ENCODE measurements around the gene RUNDC1. TPM values are rescaled to one million over a fixed set of nuclear protein-coding genes. Genes with fewer than 3 reads are reported as not detected.
A peak's percentile ranks its signal among the peaks of the same experiment; 100 is the strongest.

RUNDC1 gene
- total and polyA plus RNA-seq, 2 experiments from 2014 or later, result 6.1 to 11.9 TPM

DNA sequence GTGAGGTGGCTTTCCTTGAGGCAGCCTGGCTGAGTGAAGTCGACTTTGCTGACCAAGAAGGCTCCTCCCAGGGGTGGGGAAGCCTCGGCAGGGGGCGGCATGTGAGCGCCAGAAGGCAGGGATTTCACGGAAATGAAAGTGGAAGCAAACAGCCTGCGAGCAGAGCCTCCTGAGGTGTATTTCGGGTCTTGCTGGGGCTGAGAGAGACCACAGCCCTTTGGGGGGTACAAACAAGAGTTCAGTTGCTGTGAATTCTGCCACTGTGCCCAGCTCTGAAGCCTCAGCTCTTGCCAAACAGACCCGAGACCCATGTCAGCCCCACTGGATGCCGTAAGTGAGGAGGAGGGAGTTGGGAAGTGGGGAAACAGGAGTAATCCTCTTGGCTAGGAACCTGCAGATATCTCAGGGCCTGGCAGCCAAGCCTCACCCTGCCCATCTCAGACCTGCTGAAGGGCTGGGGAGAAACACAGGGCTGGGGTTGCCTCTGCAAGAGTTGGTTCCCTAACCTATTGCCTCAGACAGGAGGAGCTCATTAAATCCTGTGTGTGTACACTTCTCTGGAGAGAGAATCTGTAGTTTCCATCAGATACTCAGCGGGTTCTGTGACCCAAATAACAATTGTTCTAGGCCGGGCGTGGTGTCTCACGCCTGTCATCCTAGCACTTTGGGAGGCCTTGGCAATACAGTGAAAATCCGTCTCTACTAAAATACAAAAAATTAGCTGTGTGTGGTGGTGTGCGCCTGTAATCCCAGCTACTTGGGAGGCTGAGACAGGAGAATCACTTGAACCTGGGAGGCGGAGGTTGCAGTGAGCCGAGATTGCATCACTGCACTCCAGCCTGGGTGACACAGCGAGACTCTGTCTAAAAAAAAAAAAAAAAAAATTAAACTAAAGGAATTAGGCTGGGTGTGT lies 26.5 kb downstream of the RUNDC1 start, which contains the start of gene IFI35:
Gene IFI35 (plus strand): TSS at position 146 of the 913 bp plus-strand sequence. CDS start 164 bp downstream, at position 310.
- peaks cover 31% of the 10 kb centered on the region for H3K36me3 Mint-ChIP-seq (ENCODE audit: low read depth)
- Histone ChIP-seq H3K4me1 (ENCODE audit: insufficient read depth) (0 out of 2 replicates have a peak, but pooled peaks cover 8% of the 10 kb centered on the region), H3K36me3 (ENCODE audit: insufficient read depth) (peaks cover 21% of the 10 kb centered on the region), H3F3A (replicated peaks; ENCODE audit: low read depth) (peaks cover 36% of the 10 kb centered on the region), H2AFZ (peak within 1 kb of the TSS; percentile 89; the same call in 1 of the 2 replicates), H3K9me2 (ENCODE audit: insufficient read depth) (no peaks in the 10 kb centered on the region), H3K79me2 (replicated peaks; ENCODE audit: insufficient read depth) (no peaks in the 10 kb centered on the region), H3K27me3 (ENCODE audit: insufficient read depth) (no peaks in the 10 kb centered on the region), H3K27ac (ENCODE audit: low read depth) (peak within 1 kb of the TSS; percentile 93), H4K20me1 (replicated peaks; ENCODE audit: insufficient read depth) (peaks cover 16% of the 10 kb centered on the region), H3K4me3 (peak within 1 kb of the TSS; percentile 53), H3K4me2 (peak within 1 kb of the TSS; percentile 81)
- H3K4me3 Mint-ChIP-seq, result peak within 1 kb of the TSS; percentile 75
- H3K27ac Mint-ChIP-seq, result peak within 1 kb of the TSS; percentile 90
- peak; percentile 79 for DNase-seq (ENCODE audit: low spot score)
- TF ChIP-seq POLR2AphosphoS5 (IDR thresholded peaks at IDR 0.05; ENCODE audit: low read depth), result no peak
- TF ChIP-seq, protein P1, sequence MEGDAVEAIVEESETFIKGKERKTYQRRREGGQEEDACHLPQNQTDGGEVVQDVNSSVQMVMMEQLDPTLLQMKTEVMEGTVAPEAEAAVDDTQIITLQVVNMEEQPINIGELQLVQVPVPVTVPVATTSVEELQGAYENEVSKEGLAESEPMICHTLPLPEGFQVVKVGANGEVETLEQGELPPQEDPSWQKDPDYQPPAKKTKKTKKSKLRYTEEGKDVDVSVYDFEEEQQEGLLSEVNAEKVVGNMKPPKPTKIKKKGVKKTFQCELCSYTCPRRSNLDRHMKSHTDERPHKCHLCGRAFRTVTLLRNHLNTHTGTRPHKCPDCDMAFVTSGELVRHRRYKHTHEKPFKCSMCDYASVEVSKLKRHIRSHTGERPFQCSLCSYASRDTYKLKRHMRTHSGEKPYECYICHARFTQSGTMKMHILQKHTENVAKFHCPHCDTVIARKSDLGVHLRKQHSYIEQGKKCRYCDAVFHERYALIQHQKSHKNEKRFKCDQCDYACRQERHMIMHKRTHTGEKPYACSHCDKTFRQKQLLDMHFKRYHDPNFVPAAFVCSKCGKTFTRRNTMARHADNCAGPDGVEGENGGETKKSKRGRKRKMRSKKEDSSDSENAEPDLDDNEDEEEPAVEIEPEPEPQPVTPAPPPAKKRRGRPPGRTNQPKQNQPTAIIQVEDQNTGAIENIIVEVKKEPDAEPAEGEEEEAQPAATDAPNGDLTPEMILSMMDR (conservative IDR thresholded peaks at IDR 0.05; ENCODE audit: low read depth in 2 of 2), result peak; percentile 31 to 66
- H3K4me1 Mint-ChIP-seq, result peaks cover 8% of the 10 kb centered on the region; the same call in 2 of the 3 replicates
- peak; percentile 76 for ATAC-seq
- peaks cover 16% of the 10 kb centered on the region for H3K27me3 Mint-ChIP-seq (ENCODE audit: insufficient read depth, low read depth, poor library complexity)
- H3K9me3 Mint-ChIP-seq, result no peaks in the 10 kb centered on the region

DNA sequence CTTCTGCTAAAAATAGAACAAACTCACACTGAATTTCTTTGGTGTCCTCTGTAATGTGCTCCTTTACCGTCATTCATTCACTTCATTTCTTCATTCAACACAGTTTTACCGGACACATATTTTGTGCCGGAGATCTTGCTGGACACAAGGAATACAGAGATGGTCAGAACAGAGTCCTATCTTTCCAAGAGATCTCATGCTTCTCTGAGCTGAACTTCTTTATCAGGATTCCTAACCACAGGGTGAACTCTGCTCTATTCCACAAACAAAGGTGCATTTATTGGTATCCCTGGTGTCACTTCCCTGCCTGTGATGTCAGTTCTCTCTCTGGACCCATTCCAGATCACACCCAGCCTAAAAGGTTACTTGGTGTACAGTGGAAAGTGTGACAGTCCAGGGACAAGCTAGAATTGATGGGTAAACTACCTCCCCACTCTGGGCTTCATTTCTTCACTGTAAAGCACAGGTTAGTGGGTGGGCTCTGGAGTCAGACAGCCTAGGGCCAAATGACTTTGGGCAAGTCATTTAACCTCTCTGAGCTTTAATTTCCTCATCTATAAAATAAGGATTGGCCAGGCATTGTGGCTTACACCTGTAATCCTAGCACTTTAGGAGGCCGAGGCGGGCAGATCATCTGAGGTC lies 30.4 kb downstream of the RUNDC1 start:
- Mint-ChIP-seq H3K27me3 (ENCODE audit: insufficient read depth, low read depth, poor library complexity) (peaks cover 8% of the 10 kb centered on the region), H3K4me1 (peaks cover 34% of the 10 kb centered on the region), H3K27ac (no peak overlapping the region), H3K36me3 (ENCODE audit: low read depth) (peaks cover 15% of the 10 kb centered on the region), H3K4me3 (no peak overlapping the region), H3K9me3 (no peaks in the 10 kb centered on the region)
- peaks cover 5% of the 10 kb centered on the region for H3F3A ChIP-seq (replicated peaks; ENCODE audit: low read depth)
- H4K20me1 ChIP-seq (replicated peaks; ENCODE audit: insufficient read depth), result no peaks in the 10 kb centered on the region
- H3K4me1 ChIP-seq (ENCODE audit: insufficient read depth), result peaks cover 19% of the 10 kb centered on the region
- no peaks in the 10 kb centered on the region for H3K79me2 ChIP-seq (replicated peaks; ENCODE audit: insufficient read depth)
- DNase-seq (ENCODE audit: low spot score) (no peak), ATAC-seq (no peak)
- no peaks in the 10 kb centered on the region for H3K36me3 ChIP-seq (ENCODE audit: insufficient read depth)
- no peaks in the 10 kb centered on the region for H3K27me3 ChIP-seq (ENCODE audit: insufficient read depth)
- no peak overlapping the region for H2AFZ ChIP-seq
- no peak overlapping the region for H3K4me3 ChIP-seq
- H3K9me2 ChIP-seq (ENCODE audit: insufficient read depth), result no peaks in the 10 kb centered on the region
- H3K27ac ChIP-seq (ENCODE audit: low read depth), result no peak overlapping the region
- no peak overlapping the region for H3K4me2 ChIP-seq
- no peak for TF ChIP-seq EZH2 (IDR thresholded peaks at IDR 0.05; ENCODE audit: low read depth, unreplicated experiment)
- no peak for TF ChIP-seq STAT1 (IDR thresholded peaks at IDR 0.05; ENCODE audit: unreplicated experiment)
- no peak for TF ChIP-seq NANOG (IDR thresholded peaks at IDR 0.05; ENCODE audit: borderline replicate concordance)
- TF ChIP-seq, protein P1 (conservative IDR thresholded peaks at IDR 0.05; ENCODE audit: low read depth in 2 of 2), result no peak
- TF ChIP-seq, protein P2, sequence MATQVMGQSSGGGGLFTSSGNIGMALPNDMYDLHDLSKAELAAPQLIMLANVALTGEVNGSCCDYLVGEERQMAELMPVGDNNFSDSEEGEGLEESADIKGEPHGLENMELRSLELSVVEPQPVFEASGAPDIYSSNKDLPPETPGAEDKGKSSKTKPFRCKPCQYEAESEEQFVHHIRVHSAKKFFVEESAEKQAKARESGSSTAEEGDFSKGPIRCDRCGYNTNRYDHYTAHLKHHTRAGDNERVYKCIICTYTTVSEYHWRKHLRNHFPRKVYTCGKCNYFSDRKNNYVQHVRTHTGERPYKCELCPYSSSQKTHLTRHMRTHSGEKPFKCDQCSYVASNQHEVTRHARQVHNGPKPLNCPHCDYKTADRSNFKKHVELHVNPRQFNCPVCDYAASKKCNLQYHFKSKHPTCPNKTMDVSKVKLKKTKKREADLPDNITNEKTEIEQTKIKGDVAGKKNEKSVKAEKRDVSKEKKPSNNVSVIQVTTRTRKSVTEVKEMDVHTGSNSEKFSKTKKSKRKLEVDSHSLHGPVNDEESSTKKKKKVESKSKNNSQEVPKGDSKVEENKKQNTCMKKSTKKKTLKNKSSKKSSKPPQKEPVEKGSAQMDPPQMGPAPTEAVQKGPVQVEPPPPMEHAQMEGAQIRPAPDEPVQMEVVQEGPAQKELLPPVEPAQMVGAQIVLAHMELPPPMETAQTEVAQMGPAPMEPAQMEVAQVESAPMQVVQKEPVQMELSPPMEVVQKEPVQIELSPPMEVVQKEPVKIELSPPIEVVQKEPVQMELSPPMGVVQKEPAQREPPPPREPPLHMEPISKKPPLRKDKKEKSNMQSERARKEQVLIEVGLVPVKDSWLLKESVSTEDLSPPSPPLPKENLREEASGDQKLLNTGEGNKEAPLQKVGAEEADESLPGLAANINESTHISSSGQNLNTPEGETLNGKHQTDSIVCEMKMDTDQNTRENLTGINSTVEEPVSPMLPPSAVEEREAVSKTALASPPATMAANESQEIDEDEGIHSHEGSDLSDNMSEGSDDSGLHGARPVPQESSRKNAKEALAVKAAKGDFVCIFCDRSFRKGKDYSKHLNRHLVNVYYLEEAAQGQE (IDR thresholded peaks at IDR 0.05; ENCODE audit: unreplicated experiment), result no peak
- TF ChIP-seq, protein P3, sequence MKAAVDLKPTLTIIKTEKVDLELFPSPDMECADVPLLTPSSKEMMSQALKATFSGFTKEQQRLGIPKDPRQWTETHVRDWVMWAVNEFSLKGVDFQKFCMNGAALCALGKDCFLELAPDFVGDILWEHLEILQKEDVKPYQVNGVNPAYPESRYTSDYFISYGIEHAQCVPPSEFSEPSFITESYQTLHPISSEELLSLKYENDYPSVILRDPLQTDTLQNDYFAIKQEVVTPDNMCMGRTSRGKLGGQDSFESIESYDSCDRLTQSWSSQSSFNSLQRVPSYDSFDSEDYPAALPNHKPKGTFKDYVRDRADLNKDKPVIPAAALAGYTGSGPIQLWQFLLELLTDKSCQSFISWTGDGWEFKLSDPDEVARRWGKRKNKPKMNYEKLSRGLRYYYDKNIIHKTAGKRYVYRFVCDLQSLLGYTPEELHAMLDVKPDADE (IDR thresholded peaks at IDR 0.05), result no peak
- no peak for TF ChIP-seq POLR2AphosphoS5 (IDR thresholded peaks at IDR 0.05; ENCODE audit: low read depth)
- TF ChIP-seq ZNF331 (CRISPR knock-in tag; IDR thresholded peaks at IDR 0.05; ENCODE audit: low read depth), result no peak
- TF ChIP-seq CREB1 (CRISPR knock-in tag; IDR thresholded peaks at IDR 0.05; ENCODE audit: low read depth), result no peak

Measured in GM23338 (cell line).